ENCODE results near the gene NAT8L.

Gene NAT8L

GRCh38 chr4:2065106-2065930 lies 6.2 kb downstream of the NAT8L start:
- no peak for DNase-seq

- no peak for DNase-seq
Measured at GRCh38 chr4:2066011-2066551, 7.0 kb downstream of the NAT8L start.

- no peak for DNase-seq
Measured at GRCh38 chr4:2066571-2067445, 7.7 kb downstream of the NAT8L start.

DNA sequence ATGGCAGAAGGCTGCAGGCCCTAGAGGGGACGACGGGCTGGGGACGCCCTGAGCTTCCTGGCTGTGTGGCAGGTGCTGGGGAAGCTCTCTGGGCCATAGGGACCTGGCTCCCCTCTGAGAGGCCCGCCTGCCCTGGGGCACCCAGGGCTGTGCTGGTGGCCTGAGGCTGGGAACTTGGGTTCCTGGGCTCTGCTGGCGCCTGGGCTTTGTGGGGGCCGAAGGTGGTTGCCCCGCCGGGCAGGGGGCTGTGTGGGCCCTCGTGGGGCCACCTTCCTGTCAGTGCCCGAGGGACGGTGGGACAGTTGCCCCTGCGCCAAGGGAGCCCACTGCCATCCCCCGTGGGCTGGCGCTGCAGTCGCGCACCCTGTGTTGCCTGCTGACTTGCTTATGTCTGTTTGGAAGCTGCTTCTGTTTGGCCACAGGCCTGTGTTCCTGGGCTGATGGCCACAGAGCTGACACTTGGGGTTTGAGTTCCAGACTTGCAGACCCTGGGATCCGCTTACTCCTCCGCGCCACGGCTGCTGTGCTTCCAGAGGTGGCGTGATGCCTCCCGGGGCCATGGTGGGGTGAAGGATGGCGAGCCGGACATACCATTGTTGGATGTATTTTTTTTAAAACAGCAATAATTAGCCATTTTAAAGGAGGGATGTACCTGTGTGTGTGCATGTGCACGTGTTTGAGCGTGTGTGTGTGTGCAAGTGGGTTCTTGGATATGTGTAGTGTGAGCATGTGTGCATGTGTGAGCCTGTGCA lies 8.5 kb downstream of the NAT8L start:
- DNase-seq: no peak

DNA sequence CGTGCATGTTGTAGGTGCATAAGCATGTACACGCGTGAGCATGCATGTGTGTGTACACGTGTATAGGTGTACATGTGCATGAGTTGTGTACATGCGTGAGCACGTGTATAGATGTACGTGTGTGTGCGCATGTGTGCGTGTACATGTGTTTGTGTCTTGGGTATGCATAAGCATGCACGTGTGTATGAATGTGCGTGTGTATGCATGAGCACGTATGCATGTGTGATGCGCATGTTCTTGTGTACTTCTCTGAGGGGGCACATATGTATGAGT lies 9.0 kb downstream of the NAT8L start:
- DNase-seq: no peak

DNA sequence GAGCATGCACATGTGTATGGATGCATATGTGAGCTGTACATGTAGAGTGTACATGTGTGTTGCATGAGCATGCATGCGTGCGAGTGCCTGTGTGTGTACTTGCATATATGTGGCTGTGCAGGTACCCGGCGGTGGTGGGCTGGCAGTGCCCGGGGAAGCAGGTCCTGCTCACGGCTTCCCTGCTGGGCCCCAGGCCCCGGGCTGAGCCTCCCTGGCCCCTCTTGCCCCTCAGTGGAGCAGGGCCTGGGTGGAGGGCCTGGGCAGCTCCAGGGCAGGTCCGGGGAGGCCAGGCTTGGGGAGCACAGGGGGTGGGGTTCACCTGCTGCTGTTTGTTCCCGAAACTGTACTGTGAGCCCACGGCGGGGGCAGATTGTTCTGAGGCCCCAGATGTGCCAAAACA lies 9.4 kb downstream of the NAT8L start:
- no peak for DNase-seq

DNA sequence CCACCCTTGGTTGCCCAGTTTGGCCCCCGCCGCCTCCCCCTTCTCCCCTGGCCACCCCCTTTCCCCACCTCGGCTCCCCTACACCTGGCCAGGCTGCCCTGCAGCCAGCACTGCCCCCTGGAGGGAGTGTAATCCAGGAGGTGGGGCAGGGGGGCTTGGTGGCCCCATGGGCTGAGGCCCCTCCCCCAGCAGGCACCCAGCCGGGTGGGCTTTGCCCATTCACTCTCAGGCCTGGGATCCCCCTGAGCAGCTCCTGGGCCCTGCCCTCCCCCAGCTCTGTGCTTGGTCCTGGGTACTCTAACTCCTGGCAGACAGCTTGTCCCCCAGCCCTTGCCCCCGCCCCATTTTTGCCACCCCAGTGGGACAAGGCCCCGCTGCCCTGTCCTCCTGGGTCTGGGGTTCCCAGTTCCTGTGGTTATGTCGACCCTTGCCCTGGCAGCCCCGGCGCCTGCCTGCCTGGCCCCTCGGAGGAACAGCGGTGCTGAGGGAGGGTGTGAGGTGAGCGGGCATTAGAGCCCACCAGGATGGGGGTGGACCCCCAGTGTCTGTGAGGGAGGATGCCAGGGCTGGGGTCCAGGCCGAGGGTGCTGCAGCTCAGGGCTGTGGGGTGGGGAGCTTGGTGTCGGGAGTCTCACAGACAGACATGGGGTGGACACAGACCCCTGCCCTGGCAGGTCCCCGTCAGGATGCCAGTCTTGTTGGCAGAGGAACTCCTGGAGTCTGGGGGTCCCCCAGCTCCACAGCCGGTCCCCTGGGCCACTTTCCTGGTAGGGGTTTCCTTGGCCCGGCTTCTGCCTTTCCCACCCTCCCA lies 10.2 kb downstream of the NAT8L start:
- no peak for DNase-seq

DNA sequence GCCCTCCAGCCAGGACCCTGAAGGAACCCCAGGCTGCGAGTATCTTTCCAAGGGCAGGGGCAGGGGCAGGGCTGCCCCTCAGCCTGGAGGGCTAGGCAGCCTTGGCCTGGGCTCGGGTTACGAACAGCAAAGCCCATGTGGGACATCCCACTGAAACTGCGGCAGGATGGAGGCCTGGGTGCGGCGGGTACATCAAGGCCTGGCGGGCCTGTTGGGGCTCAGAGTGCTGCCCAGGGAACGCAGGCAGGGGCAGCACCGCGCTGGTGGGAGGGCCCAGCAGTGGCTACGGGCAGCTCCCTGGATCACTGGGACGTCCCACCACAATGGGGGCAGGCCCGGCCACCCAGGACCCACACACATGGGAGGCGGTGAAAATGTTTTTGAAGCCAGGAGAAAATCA lies 10.9 kb downstream of the NAT8L start:
- DNase-seq: no peak

DNA sequence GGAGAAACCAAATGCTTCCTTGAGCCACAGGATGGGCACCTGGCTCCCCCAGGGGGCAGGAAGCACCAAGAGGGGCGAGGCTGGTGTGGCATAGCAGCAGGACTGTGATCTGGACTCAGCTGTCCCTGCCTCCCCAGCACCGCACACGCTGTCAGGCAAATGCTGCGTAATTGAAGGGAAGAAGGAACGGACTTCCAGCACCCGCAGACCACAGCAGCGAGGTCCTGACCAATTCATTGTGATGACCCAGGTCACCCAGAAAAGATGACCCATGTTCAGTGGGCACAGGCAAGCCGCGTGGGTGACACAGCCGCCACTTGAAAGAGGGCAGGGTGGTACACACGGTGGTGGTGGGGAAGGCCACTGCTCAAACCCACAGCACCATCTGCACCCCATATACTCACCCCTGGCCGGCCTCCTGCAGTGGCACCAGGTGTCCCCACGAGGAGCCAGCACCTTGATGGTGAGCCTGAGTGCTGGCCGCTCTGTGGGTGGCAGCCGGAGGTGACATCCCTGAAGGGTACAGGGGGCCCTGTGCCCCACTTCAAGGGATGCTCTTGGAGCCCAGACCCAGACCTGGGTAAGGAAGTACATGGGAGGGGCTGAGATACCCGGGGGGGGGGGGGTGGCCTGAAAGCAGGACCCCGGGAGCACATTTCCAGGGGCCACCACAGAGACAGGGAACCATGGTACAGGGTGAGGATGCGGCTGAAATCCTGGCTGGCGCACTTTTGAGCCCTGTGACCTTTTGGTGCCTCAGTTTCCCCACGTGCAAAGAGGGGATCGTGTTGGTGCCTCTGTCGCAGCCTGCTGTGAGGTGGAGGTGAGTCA lies 11.5 kb downstream of the NAT8L start:
- DNase-seq: no peak

- DNase-seq: no peak
Measured at GRCh38 chr4:2071252-2071911, 12.3 kb downstream of the NAT8L start.

- DNase-seq: no peak
Measured at GRCh38 chr4:2071912-2072867, 13.1 kb downstream of the NAT8L start.

DNA sequence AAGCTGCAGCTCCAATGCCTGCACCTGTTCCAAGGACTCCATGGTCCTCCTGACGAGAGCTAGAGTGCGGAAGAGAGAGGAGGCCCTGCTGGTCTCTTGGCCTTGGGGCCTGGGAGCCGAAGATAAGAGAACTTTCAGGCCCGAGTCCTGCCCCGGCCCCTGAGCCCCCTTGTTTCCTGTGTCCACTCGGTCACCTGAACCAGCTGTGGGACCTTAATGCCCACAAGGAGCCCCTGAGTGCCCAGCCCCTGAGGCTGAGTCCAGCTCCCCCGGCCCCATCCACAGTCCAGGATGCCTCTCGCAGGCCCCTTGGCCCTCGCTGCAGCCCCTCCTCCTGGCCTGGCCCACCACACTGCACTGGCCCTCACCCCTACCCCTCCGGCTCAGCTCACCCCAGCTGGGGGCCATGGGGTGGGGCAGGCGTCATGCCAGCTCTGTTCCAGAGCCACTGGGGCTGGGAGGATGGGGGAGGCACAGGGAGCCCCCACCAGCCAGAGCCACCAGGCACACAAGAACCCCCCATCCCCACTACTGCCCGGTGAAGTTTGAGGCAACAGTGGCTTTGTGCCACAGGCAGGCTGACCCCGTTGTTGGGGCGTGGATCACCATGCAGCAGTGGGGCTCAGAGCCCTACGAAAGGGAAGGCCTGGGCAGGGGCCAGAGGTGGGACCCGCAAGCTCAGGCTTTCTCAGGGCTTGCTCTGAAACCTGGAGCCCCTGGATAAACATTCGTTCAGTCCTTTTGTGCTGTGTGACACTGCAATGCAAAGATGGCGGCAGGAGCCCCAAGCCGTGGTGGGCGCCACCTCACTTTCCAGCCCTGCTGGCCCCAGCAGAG lies 14.1 kb downstream of the NAT8L start:
- no peak for DNase-seq

DNA sequence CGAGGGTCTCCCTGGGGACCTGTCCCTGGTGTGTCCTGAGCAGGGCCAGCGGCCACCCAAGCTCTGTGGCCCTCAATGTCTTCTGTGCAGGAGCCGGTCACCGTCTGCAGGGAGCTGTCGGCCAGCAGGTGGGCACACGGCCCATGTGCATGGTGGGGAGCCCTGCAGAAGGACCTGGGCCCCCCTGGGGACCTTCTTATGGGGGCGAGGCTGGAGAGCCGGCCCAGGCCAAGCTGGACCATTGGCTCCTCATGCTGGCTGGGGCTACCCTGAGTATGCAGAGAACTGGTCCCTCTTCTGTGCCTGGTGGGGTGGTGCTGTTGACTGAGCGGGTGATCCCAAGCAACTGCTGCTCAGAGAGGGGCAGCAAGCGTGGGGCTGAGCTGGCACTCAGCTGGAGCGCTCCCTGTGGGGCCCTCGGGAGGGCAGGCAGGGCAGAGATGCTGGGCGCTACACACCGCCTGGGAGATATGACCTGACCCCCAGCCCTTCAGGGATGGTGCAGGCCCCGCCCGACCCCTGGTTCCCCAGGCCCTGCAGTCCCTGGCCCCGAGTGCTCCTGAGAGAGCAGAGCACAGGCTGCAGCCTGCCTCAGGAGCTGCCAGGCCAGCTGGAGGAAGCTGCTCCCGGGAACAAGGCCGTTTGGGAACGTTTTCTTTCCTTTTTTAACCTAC lies 14.8 kb downstream of the NAT8L start:
- DNase-seq: no peak

DNA sequence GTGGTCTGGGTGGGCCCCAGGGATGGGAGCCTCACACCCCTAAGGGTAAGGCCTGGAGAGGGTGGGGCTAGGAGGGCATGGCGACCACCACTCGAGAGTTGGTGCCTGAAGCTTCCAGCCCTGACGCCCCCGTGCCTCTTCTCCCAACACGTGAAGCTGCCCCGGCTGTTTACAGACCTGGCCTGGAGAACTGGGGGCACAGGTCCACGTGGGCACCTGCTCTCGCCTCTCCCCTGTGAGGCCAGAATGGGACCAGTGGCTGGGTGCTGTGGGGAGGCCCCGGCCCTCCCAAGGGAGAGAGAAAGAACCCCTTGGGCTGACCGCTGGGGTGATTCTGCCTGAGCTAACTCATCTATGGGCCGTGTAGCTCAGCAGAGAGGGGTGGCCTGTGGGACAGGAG lies 15.5 kb downstream of the NAT8L start:
- DNase-seq: no peak

DNA sequence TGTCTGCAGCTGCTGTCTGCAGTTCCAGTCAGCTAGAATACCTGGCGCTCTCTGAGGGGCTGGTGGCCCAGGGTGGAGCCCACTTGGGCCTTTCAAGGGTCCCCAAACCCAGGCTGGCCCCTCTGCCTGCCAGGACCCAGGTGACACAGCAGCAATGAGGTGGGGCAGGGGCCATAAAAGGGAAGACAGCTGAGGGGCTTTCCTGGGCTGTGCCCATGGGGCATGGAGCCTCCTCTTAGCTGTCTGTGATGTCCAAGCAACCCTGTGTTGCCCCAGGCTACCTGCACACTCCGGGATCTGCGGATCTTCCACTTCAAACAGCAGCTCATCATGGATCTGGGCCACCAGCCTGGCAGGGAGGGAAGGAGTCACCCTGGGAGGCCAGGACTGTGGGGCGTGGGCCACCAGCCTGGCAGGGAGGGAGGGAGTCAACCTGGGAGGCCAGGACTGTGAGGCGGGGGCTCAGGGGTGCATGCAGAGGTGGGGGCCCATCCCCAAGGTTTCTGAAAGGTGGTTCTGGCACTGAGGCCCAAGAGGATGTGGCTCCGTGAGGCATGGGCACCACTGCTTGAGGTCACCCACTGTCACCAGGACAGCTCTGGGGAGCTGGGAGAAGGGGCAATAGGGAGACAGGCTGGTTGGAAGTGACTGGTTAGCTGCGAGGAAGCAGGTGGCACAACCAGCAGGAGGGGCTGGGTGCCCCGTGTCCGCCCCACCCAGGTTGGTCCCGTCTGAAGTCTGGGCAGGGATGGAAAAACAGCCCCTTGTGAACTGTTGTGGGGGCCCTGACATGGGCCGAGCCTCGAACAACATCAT lies 16.3 kb downstream of the NAT8L start:
- DNase-seq: no peak

GRCh38 chr4:2075987-2076907 lies 17.1 kb downstream of the NAT8L start:
- DNase-seq: no peak

Measured in NCI-H187 (cell line).